VCaP (cell line): ENCODE data around the gene NRN1L.
"Not testable (repeated sequence)": the region's sequence is repeated elsewhere in the genome, so short reads cannot be mapped to it uniquely, and the experiment has no call there.

Experiments
- H3K27ac ChIP-seq: fragments of 450-650 bp; 2 replicates; pipeline ENCODE4 v1.5.1; 2017
- CTCF ChIP-seq: fragments of 450-650 bp; conservative IDR thresholded peaks from 2 replicates; pipeline ENCODE4 v1.5.1; 2017; ENCODE audit warnings: mild to moderate bottlenecking, moderate library complexity

Gene NRN1L

DNA sequence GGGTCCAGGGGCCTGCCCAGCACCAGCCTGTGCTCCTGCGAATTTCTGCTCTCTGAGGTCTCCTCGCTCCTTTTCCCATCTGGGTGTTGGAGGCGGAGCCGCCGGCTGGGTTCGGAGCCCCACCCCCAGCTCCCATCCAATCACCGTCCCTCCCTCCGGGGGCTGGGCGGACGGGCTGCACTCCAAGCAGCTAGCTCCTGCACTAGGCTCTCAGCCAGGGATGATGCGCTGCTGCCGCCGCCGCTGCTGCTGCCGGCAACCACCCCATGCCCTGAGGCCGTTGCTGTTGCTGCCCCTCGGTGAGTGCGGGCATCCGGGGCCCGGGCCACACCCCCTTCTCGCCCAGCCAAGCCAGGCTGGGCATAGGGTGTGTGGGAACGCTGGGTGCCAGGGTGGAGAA, at the start of gene NRN1L:
NRN1L (plus strand) TSS at position 202 of the 400 bp plus-strand sequence; CDS start at position 221, 19 bp downstream.
- H3K27ac ChIP-seq: no peak within 1 kb of the TSS; the same call in 1 of the 2 replicates
- no peak for TF ChIP-seq CTCF

- not testable (repeated sequence) for H3K27ac ChIP-seq
These were observed 47.5 kb upstream of the NRN1L start for GRCh38 chr16:67837190-67837589.

DNA sequence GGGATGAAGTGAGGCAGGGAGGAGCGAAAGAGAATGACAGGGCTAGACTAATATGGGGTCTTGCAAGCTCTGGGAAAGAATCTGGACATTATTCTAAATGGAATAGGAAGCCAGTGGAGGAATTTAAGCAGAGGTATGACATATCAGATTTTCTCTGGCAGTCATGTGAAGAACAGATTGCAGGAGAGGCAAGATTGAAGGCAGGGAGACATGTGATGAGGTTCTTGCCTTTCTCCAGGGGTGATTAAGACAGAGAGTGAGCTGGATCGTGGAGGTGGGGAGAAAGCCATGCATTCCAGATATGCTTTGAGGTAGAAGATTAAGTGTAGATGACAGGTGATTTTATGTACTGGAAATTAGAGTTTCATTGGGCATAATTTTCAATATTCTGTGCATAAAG, 46.9 kb upstream of the NRN1L start:
- H3K27ac ChIP-seq: no peak overlapping the region
- TF ChIP-seq CTCF: no peak

DNA sequence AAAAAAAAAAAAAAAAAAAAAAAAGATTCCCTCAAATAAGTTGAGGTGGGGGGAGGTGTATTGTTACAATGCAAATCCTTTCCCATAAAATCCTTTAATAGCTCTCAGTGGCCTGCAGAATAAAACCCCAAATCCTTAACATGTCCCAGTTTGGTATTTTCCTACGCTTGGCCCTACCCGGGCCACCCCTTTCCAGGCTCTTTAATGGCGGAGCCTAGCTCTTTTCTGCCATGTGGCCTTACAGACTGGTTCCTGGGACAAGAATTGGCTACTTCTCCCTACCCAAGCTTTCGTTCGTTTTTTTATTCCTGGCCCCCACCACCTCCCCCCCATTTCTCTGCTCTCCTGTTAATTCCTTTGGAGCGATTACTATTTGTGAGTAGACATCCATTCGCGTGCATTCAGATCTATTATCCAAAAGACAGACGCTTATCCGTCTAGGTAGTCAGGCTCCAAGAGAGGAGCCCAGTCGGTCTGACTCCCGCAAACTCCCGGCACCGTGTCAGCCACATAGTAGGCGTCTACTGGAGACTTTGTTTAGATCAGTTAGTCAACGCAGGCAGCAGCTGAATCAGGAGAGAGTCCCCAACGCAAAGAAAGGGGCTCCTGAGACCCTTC, 43.4 kb upstream of the NRN1L start:
- TF ChIP-seq CTCF: no peak
- H3K27ac ChIP-seq: peak overlapping the region; percentile 85

GRCh38 chr16:67841816-67842508, 42.7 kb upstream of the NRN1L start, which contains the start of gene THAP11:
Gene THAP11 (plus strand): TSS chr16:67842320. CDS start chr16:67842555, 235 bp downstream.
- TF ChIP-seq CTCF: peak; percentile 78
- H3K27ac ChIP-seq: peak within 1 kb of the TSS; percentile 85

GRCh38 chr16:67842509-67843342, 42.0 kb upstream of the NRN1L start:
- peak; percentile 23; the same call in 1 of the 2 replicates for TF ChIP-seq CTCF
- H3K27ac ChIP-seq: peak overlapping the region; percentile 85

DNA sequence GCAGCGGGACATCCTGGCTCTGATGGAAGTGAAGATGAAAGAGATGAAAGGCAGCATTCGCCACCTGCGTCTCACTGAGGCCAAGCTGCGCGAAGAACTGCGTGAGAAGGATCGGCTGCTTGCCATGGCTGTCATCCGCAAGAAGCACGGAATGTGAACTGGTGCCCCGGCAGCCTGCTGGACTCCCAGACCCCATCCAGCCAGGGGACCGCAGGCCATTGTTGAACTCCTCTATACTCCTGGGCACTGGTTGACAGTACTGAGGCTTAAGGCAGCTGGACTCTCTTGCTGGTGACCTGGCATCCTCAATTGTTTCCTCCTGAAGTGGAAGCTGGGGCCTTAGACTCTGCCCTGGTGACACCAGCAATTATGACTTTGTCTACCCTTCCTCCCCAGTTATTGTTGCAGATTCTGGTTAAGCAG, 41.3 kb upstream of the NRN1L start:
- TF ChIP-seq CTCF: no peak
- peak overlapping the region; percentile 85 for H3K27ac ChIP-seq
